Suppressor macrophage treated with lipopolysaccharide for 4 hours (primary cell): ENCODE measurements around the gene AP3B1.

ENCODE experiments used
- DNase-seq: peaks from one replicate; pipeline ENCODE4 v3.0.0-alpha.2; 2020

AP3B1 gene

DNA sequence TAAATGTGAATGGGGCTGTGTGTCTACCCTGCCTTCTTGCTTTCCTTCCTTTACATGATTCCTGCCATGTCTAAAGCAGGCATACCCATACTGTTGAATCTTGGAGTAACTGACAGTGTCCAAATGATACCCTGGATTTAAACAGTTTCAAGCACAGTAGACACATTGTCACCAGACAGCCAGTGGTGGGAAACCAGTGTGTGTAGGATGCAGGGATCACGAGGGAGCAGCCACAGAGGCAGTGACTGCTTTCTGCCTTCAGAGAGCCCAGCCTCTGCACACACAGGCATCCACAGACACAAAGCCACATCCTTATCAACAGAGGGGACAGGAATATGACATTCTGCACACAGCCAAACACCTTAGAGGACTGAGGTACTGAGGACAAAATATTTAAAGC, 334.2 kb downstream of the AP3B1 start:
- DNase-seq, result no peak

DNA sequence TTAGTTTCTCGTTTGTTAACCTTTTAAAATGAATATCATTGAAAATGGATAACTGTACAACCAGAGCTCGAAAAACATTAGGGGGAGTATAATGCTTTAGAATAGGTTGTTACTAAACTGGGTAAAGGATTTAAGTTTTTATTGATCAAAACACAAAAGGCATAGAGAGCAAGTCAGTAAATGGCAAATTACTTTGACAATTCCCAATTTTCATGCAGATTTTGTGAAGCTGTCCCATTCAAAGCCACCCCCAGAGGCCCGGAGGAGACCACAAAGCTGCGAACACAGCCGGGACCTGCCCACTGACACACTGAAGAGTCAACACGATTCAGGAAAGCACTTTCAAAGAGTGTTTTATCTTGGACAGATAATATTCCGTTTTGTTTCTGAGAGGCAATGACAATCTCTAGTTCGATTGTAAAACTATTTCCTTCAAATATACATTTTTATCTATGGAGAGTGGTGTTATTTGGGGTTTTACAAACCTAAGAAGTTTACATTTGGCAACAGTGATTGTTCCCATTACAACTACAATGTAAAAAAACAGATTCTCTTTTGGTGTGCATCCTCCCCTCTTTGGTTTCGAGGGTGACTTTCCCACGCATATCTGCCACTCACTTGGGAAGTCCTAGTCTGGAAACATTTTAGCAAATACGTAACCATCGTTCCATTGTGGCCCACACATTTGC, 335.7 kb downstream of the AP3B1 start:
- no peak for DNase-seq

DNA sequence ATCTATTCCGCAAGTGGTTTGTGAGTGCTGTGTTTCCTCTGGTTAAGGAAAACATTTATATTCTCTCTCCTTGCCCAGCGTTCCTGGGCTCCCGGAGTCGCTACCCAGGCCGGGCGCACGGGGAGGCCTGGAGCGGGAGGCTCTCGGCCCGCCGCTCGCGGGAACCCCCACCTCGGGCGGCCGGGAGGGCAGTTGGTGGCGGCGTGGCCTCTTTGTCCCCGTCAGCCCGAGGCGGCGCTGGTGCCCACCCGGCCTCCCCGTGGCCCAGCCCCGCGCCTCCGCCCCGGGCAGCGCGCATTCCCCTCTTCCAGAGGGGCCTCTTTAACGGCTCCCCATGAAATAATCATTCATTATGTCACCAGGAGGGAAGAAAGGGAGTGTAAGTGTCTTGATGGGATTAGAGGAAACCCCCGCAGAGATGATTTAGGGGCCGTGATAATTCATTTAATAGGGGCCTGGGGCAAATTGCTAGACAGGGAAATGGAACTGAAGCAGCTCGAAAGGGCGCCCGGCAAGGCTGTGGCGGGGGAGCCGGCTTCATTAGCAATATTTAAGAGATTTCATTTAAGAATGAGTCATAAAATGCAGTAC, 336.5 kb downstream of the AP3B1 start:
- no peak for DNase-seq

DNA sequence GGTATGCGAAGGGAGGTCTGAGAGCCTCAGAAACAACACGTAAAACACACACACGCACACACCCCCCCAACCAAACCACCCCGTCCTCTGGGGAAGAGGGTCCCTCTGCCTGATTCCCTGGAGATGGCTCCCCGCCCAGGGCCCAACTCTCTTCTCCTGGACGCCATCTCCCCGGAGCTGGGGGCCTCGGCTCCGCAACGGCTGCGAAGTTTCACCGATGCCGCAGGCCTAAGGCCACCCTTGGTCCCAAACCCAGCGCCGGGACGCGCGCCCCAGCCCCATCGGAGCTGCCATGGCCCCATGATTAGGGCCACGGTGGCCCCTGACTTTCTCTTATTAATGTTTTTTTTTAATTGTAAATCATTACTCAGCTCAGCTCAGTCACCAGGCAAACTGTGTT, 337.0 kb downstream of the AP3B1 start:
- no peak for DNase-seq

DNA sequence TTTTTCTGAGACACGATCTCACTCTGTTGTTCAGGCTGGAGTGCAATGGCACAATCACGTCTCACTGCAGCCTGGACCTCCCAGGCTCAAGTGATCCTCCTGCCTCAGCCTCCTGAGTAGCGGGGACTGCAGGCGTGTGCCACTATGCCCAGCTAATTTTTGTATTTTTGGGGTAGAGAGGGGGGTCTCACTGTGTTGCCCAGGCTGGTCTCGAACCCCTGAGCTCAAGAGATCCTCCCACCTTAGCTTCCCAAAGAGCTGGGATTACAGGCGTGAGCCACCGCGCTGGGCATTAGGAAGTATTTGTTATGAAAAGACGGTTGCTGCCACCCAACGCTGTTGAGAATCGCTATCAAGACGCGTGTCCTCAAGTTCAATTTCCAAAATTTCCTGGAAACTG, 337.4 kb downstream of the AP3B1 start:
- DNase-seq, result no peak

DNA sequence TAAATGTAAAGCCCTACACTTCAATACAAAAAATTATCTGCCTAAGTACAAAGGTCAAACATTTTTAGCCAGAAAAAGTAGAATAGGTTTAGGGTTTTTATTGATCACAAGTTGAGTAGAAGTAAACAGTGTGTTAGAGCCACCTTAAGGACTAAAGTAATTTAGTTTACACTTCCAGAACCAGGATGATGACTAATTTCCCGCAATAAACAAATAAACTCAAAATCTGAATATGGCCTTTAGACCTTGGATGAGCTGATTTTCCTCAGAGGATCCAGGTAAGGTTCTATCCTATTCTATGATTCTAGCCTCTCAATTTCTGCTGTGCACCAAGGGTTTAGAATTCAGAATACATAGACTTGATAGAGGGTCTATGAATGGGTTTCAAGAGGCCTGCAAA, 338.9 kb downstream of the AP3B1 start:
- DNase-seq, result no peak

DNA sequence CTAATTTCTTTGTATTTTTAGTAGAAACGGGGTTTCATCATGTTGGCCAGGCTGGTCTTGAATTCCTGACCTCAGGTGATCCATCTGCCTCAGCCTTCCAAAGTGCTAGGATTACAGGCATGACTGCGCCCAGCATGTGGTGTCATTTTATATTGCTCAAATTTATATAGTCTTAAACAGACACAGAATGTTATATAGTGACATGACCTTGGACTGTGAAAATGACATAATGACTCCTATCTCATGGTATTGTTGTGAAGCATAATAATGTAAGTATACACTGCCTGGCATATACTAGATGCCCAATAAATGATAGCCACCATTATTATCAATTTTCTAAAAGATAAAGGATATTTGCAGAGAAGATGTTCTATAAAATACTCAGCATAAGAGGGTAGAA, 341.1 kb downstream of the AP3B1 start:
- no peak for DNase-seq

DNA sequence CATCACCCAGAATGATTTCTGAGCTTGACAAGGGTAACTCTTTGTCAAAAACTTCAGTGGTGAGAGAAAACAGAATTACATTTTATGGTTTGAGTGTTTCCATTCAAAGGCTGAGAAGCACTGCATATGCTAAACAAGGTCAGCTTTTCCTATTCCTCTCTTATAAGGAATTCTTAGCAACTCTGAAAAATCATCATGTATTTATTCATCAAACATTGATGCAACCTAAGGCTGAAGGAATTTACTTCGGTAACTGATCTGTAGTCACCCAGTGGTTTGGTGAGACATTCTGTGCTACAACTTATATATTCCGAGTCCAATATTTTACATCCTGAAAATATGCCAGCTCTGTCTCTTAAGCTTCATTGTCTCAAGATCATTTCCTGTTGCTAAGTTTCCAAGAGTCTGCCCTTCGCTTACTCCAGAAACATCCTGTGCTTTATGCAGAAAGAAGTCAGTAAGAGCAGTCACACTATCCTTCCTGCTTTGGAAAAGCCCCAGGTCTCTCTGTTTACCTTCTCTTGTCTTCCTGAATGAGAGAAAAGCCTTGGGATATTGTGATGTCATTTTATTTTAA, 341.8 kb downstream of the AP3B1 start:
- DNase-seq, result no peak
